ENCODE data around the gene CRISP3.
"Not testable (repeated sequence)": the region's sequence is repeated elsewhere in the genome, so short reads cannot be mapped to it uniquely, and the experiment has no call there.

The CRISP3 gene

GRCh38 chr6:49744259-49744658 is at the start of gene CRISP3:
Gene CRISP3 (minus strand): TSS chr6:49744388. CDS start chr6:49744367, 21 bp downstream.
- DNase-seq (ENCODE audit: low read depth) = no peak

GRCh38 chr6:49790341-49790740 is 46.2 kb upstream of the CRISP3 start:
- no peak for DNase-seq (ENCODE audit: low read depth)

- DNase-seq (ENCODE audit: low read depth) = no peak
These were observed 43.0 kb upstream of the CRISP3 start, which contains the start of gene PGK2 for GRCh38 chr6:49787176-49787575. Gene PGK2 (minus strand): TSS chr6:49787285. CDS start chr6:49787187, 98 bp downstream.

- DNase-seq (ENCODE audit: low read depth) = no peak
These were observed 40.1 kb upstream of the CRISP3 start for GRCh38 chr6:49784272-49784671.

GRCh38 chr6:49782725-49783124 is 38.5 kb upstream of the CRISP3 start:
- DNase-seq (ENCODE audit: low read depth) = no peak

GRCh38 chr6:49782293-49782692 is 38.1 kb upstream of the CRISP3 start:
- DNase-seq (ENCODE audit: low read depth) = no peak

- DNase-seq (ENCODE audit: low read depth) = no peak
These were observed 32.3 kb upstream of the CRISP3 start for GRCh38 chr6:49776444-49776843.

- no peak for DNase-seq (ENCODE audit: low read depth)
These were observed 30.9 kb upstream of the CRISP3 start for GRCh38 chr6:49775043-49775442.

- DNase-seq (ENCODE audit: low read depth) = no peak
These were observed 28.1 kb upstream of the CRISP3 start for GRCh38 chr6:49772285-49772684.

- DNase-seq (ENCODE audit: low read depth) = no peak
These were observed 22.6 kb upstream of the CRISP3 start for GRCh38 chr6:49766762-49767161.

GRCh38 chr6:49764571-49765236 is 20.5 kb upstream of the CRISP3 start:
- DNase-seq (ENCODE audit: low read depth) = no peak

GRCh38 chr6:49743429-49743828 is 759 bp downstream of the CRISP3 start:
- no peak for DNase-seq (ENCODE audit: low read depth)

GRCh38 chr6:49739423-49739822 is 4.8 kb downstream of the CRISP3 start:
- DNase-seq (ENCODE audit: low read depth) = no peak

- no peak for DNase-seq (ENCODE audit: low read depth)
These were observed 8.1 kb downstream of the CRISP3 start for GRCh38 chr6:49736017-49736508.

GRCh38 chr6:49733680-49734079 is 10.5 kb downstream of the CRISP3 start:
- DNase-seq (ENCODE audit: low read depth) = no peak

GRCh38 chr6:49732781-49733180 is 11.4 kb downstream of the CRISP3 start:
- DNase-seq (ENCODE audit: low read depth) = no peak

GRCh38 chr6:49730251-49730650 is 13.9 kb downstream of the CRISP3 start:
- no peak for DNase-seq (ENCODE audit: low read depth)

GRCh38 chr6:49723917-49724316 is 20.3 kb downstream of the CRISP3 start:
- not testable (repeated sequence) for DNase-seq (ENCODE audit: low read depth)

GRCh38 chr6:49721297-49721696 is 22.9 kb downstream of the CRISP3 start:
- no peak for DNase-seq (ENCODE audit: low read depth)

GRCh38 chr6:49720372-49720771 is 23.8 kb downstream of the CRISP3 start:
- DNase-seq (ENCODE audit: low read depth) = no peak

- DNase-seq (ENCODE audit: low read depth) = no peak
These were observed 30.8 kb downstream of the CRISP3 start, which contains the start of gene CRISP2 for GRCh38 chr6:49713346-49713745. Gene CRISP2 (minus strand): TSS chr6:49713543. CDS start chr6:49709196, 4,347 bp downstream.

GRCh38 chr6:49698478-49698877 is 45.7 kb downstream of the CRISP3 start:
- no peak for DNase-seq (ENCODE audit: low read depth)

GRCh38 chr6:49693512-49693911 is 50.7 kb downstream of the CRISP3 start:
- DNase-seq (ENCODE audit: low read depth) = no peak

- no peak for DNase-seq (ENCODE audit: low read depth)
These were observed 51.7 kb downstream of the CRISP3 start for GRCh38 chr6:49692534-49692933.

Measured in activated T-helper 1 cell treated with Interleukin-2 at 50 U/mL for 16 hours (primary cell).